ENCODE data around the gene PTH1R.

The PTH1R gene

DNA sequence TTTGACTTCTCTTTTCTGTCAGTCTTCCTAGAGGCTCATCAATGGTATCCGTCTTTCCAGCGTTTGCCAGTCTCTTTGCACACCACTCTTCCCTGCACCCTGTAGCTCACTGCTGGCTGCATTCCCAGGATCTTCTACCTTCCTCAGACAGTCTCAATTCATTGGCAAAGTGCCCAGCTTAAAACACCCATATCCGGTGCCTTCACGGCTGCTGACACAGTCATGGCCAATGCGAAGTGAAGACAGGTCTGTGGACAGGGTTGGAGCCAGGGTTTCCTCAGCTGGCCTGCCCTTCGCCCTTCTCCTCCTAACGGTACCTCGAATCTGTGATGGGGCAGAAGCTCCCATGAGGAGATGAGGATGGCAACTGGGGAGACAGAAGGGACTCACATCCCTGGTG, 36.1 kb downstream of the PTH1R start:
- no peak for DNase-seq (ENCODE audit: low read depth in 3 of 3)

DNA sequence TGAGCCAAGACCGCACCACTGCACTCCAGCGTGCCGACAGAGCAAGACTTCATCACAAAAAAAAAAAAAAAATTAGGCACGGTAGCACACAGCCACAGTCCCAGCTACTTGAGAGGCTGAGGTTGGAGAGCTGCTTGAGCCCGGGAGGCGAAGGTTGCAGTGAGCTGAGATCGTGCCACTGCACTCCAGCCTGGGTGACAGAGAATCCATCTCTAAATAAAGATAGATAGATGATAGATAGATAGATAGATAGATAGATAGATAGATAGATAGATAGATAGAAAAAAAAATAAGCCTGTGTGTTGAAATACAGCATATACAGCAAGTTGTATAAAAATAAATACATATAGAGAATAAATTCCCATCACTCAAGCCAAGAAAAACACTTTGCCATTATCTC, 37.3 kb downstream of the PTH1R start:
- no peak for DNase-seq (ENCODE audit: low read depth in 3 of 3)

DNA sequence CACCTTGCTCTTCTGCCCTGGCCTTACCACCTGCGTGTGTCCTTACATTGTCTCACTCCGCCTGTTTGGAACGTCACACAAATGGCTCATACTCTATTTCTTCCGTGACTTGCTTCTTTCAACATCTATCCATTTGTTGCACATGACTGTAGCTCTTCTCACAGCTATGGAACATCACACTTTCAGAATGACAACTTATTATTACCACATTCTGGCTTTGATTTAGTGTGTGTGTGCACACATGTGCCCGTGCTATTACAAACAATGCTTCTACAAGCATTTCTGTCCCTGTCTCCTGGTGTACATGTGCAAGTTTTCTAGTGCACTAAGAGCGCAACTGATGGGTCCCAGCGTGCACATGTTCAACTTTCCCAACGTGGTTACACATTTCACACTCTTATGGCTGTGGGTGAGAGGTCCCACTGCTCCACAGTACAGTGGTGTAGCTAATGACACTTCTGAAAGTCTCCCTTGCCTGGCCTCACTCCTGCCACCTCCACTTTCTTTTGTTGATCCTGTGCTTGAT, 37.8 kb downstream of the PTH1R start:
- DNase-seq (ENCODE audit: low read depth in 3 of 3), result no peak

DNA sequence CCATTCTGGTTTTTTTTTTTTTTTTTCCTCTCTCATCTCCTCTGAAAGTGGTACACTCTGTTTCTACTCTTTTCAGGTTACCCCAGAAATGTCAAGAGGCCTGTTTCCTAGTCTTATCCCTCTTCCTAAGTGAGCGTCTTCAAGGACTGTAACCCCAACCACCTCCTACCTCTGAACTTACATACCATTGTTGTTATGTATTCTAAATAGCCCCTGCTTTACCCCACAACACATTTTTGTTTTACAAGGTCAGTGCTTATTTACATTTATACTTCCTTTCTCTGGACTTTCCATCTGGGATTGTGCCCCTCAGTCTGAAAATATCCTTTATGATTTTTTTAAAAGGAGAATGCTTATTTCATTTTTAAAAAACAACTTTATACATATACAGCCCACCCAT, 38.8 kb downstream of the PTH1R start:
- DNase-seq (ENCODE audit: low read depth in 3 of 3), result no peak

DNA sequence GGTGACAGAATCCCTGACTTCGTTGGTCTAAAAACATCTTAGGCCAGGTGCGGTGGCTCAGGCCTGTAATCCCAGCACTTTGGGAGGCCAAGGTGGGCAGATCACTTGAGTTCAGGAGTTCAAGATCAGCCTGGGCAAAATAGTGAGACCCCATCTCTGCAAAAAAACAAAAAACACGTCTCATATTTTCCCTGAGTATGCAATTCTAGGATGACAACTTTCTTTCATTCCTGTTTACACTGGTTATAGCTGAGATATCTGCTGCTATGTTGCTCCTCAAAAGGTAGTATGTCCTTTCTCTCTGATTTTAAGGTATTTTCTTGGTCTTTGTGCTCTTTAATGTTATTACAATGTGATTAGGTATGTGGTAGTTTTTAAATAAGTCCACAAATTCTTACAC, 39.3 kb downstream of the PTH1R start:
- no peak for DNase-seq (ENCODE audit: low read depth in 3 of 3)

DNA sequence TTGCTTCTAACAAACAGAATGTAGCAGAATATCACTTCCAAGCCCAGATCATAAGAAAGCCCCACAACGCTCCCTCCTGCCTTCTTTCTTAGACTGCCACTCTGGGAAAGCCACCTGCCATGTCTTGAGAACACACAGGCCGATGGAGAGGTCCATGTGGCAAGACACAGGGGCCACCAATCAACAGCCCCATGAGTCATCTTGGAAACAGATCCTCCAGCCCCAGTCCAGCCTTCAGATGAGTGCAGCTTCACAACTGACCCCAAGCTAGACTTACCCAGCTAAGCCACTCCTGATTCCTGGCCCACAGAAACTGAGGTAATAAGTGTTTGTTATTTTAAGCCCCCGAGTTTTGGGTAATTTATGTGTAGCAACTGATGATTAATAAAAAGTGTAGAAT, 39.7 kb downstream of the PTH1R start:
- no peak for DNase-seq (ENCODE audit: low read depth in 3 of 3)

DNA sequence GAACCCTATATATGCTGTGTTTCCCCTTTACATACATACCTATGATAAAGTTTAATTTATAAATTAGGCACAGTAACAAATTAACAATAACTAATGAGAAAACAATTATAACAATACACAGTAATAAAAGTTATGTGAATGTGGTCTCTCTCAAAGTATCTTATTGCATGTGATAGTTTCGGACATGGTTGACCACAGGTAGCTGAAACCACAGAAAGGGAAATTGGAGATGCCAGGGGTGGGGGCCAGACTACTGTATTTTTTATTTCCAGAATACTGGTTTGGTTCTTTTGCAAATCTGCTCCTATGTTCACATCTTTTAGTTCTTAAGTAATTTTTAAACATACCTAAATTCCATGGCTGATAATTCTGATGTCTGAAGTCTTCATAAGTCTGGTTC, 40.7 kb downstream of the PTH1R start:
- no peak for DNase-seq (ENCODE audit: low read depth in 3 of 3)

DNA sequence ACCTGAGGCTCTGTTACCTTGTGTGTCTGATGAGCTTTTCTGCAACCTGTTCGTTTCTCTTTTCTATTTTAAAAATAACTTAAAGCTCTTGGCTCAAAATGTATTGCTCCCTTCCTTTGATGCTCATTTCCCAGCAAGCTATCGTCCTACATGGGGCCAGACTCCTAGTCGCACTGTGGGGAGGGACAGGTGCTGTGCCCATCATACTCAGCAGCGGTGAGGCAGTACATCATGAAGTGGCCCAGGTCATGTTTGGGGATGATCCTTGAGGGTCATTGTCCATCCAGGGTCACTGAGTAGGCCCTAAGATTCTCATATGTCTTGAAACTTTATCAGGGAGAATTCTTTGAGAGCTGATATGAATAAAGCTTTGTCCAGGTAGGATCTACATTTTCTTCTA, 41.1 kb downstream of the PTH1R start:
- no peak for DNase-seq (ENCODE audit: low read depth in 3 of 3)

DNA sequence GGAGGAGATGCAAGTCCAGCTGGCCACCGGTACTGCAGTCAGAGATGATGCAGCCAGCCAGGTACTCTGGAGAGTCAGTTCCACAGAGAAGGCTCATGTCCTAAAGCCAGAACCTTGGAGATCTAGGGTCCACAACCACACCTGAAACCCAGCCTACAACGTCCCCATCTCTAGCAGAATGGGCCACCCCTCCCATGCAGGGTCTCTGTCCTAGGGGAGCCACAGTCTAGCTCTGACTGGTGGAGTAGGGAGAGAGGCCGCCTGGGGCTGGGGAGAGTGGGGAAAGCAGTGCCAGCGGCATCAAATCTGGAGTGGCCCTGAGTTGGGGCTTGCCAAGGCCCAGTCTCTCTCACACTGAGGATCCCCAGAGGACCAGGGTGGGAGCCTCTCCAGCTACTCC, 43.5 kb downstream of the PTH1R start:
- DNase-seq (ENCODE audit: low read depth in 3 of 3), result no peak

DNA sequence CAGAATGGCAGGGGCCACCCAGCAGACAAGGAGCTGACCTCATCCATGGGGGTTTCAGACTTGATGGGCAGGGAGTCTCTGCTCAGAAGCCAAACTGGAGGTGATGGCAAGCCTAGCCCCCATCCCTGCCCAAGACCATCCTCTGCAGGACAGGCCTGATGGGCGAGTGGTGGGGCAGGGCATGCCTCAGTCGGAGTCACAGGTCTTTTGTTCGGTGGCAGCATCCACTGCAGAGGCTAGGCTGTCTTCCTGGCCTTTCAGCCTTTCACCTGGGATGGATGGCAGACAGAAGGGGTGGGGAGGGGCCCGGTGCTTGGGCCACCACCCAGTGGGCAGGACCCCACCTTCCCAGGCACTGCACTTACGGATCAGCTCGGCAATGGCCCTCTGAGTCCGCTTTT, 44.4 kb downstream of the PTH1R start:
- no peak for DNase-seq (ENCODE audit: low read depth in 3 of 3)

DNA sequence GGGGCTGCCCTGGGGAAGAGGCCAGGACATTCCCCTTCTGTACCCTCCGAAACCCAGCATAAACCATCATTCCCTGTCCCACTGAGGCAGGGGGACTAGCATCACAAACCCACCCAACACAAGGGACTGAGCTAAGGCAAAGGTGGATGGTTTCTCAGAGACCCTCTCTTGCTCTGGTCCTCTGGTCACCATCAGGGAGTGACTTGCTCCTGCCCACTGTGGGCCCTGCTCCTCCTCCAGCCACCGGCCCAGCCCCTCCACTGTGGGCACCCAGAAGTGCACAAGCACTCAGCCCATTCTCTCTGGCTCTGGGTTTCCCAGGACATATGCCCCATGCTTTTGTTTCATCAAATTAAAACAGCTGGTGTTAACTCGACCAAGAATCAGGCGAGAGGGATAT, 44.9 kb downstream of the PTH1R start:
- no peak for DNase-seq (ENCODE audit: low read depth in 3 of 3)

DNA sequence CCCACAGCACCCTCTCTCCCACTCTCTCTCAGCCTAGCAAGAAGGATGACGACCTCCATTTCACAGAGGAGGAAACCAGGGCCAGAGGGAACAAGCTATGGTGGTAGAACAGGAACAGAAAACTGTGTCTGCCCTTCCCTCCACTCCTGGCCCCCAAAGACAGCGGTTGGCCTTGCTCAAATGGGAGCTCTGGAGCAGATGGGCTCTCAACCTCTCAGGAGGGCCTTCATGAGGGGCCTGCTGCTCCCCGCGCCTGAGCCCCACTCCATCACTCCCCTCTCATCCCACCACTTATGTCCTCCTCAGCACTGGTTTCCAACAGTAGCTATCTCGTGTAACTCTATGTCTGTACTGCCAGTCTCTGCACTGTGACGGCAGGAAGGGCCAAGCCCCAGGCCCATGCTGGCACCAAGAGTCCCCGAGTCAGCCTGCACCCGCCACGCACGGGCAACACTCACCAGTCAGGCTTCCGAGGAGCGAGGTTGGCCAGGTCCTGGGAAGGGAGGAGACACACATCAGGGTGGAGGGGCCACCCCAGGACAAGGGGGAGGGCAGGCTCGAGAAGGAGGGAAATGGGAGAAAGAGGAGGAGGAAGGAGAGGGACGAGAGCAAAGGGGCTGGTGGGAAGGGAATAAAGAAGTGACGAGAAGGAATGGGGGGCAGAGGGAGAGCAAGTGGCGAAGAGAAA, 45.5 kb downstream of the PTH1R start:
- DNase-seq (ENCODE audit: low read depth in 3 of 3), result no peak

DNA sequence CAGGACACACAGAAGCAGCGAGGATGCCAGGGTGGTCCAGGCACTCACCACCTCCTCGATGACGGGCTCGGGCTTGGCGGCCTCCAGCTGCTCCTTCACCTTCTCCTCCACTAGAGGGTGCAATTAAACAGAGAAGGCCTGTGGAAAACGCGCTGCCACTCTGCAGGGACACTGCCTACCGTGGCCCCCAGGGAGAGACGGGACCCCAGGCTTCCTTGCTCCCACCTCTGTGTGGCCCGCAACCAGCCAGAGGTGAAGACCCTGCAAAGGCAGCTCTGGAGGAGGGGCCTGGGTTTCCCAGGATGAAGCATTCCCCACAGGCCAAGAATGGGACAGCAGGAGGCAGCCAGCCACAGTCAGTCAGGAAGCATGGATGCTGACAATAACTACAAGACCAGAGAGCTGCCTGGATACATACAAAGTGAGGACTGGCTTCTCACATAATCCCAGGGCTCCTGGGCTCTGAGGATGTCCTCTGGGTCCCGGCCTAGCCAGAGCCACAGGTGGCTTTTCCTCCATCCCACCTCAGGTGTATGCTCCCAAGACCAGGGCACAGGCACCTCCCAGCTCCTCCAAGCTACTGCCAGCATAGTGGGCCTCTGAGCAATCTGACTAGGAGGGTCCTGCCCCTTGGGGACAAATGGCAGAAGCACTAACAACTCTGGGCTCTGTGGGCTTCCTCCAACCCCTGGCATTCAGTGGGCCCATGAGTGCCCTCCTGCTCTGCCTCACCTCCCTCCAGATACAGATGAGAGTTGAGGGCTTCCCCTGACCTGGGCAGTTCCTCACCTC, 46.2 kb downstream of the PTH1R start:
- DNase-seq (ENCODE audit: low read depth in 3 of 3), result no peak

DNA sequence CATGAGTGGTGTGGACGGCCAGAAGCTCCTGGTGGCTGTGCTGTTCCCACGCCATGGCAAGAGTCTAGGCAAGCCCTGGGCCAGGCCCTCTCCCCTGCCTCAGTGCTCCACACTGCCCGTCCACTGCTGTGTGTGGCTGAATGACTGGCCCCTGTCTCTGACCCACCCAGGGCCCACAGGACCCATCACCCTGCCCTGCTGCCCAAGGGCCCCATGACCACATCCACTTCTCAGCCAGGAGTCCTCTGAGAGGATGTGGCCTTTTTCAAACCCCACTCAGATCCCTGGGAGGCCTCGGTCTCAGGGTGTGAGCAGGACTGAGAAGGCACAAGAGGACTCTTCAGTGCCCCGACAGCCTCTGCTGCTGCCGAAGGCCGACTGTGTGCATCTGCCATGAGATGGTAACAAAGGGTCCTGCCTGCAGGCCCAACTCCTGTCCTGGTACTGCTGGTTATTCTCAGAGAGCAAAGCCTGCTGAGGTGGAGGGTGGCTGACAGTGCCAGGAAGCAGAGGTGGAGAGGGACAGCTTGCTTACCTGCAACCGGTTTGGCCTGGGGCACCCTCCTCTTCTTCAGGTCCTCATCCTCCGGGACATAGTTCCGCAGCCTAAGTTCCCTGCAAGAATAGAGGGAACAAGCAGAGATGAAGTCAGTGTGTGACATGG, 47.5 kb downstream of the PTH1R start:
- DNase-seq (ENCODE audit: low read depth in 3 of 3), result no peak

DNA sequence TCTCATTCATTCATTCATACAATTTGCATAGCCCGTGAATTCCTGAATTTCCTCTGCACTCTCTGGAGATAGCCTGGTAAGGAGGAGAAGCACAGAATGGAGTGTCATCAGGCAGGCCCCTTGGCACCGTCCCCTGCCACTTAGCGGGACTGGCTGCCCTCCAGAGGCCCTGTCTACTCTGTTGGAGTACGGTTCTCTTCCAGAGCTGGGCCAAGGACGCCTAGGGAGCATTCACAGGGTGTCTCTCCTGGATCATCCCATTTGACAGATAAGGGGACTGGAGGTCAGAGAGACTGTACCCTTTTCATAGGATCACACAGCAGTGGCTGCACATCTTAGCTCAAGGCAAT, 48.0 kb downstream of the PTH1R start:
- no peak for DNase-seq (ENCODE audit: low read depth in 3 of 3)

DNA sequence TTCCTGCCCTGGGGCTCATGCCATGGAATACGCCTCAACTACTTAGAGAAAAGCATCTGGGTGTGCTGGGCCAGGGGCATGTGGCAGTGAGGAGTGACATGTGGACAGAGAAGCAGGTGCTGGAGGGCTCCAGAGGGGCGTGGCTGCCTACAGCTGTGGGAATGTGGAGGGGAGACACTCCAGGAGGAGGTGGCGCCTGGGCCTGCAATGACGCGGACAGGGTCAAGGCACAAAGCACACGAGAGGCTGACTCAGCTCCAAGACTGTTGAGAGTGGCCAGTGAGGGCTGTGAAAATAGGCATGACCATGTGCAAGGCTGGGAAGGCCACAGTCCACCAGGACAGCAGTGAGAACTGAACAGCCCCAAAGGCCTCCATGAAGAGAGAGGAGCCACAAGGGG, 48.5 kb downstream of the PTH1R start:
- no peak for DNase-seq (ENCODE audit: low read depth in 3 of 3)

DNA sequence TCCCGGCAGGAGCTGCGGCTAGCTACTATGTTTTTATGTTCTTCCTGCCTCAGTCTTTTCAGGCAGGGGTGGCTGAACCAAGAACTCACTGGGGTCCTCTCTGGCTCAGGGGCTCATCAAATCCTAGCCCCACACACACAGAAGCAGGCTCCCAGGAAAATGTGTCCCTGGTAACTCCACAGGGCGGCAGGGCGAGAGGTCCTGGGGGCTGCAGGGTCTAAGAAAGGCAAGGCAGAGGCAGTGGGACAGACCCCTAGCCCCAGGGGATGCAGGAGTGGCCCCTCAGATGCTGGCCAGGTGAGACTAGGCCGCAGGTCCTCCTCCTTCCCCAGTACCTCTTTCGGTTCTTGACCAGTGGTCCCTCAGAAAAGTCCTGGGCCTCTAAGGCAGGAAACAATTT, 48.9 kb downstream of the PTH1R start:
- DNase-seq (ENCODE audit: low read depth in 3 of 3), result no peak

DNA sequence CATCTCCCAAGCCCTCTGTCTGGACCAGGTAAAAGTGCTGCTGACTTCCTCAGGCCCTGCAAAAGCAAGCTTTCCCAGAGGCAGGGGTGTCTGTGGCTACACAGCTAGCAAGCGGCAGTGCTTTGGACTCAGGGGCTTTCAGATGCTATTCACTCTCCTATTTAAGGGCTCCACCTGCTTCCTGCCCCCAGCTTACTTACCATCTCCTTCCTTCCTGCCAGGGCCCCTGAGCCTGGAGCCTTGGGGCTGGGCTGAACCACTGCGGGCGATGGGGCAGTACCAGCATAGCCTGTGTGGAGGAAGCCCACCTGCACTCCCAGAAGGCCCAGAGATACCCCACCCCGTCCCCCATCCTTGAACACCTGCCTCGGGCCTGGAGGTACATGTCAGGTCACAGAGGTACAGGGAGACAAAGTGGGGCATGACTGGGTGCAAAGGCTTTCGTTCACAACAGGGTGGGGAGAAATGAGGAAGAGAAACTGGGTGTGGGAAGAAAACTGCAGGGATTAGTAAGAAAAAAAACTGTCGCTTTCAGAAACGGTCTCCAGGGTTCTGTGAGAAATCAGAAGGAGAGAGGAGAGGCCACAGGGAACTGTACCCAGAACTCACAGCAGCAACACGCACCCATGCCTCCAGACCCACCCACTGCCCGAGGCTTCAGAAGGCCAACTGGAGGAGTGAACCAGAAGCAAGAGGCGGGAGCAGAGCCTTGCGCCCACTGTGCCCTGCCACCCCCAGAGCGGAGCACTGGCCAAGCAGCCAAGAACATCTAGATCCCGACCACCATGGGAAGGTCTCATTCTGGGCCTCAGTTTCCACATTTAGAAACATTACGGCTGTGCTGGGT, 49.6 kb downstream of the PTH1R start:
- DNase-seq (ENCODE audit: low read depth in 3 of 3), result no peak

DNA sequence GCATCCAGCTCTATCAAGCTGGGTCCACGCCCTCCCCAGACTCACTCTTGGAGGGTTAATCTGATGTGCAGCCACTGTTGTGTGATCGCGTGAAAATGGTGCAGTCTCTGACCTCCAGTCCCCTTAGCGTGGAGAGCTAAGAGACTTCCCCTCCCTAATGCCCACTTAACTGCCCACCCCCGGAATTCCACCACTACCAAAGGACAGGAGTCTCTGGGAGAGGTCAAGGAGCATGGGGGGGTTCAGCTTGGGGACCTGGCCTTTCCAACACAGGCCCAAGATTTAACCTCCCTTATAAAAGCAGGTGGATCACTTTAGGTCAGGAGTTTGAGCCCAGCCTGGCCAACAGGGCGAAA, 50.2 kb downstream of the PTH1R start:
- no peak for DNase-seq (ENCODE audit: low read depth in 3 of 3)

DNA sequence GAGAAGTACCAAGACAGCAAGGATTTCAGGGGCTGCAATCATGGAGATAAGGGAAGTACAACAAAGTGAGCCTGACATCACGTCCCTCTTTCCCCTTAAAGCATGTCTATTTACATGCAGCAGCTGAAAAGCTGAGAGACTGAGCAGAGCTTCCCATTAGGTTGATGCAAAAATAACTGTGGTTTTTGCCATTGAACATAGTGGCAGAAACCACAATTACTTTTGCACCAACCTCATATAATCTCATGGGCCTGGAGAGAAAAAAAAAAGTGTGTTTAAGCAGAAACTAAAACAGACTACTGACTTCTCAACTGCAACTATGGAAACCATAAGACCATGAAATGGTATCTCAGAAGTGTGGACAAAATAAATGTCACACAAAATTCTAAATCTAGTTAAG, 50.8 kb downstream of the PTH1R start:
- DNase-seq (ENCODE audit: low read depth in 3 of 3), result no peak

DNA sequence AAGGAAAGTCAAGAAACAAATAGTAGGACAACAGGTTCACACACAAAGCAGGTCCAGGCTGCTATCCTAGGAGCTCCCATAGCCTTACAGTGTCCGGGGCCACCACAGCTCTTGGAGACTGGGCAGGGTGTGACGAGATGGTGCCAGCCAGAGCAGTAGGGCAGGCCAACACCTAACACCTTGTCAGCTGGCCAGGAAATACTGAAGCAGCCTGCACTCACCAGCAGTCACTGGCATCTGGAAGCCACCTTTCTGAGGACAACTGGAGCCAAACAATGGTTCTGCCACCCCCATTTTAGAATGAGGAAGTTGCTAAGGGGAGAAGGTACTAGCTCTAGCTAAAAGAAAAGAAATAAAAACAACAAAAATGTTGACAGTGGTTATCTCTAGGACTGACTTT, 51.8 kb downstream of the PTH1R start:
- DNase-seq (ENCODE audit: low read depth in 3 of 3), result no peak
